ENCODE data around the gene SLC46A2.

The SLC46A2 gene

GRCh38 chr9:112890106-112891081 is at the start of gene SLC46A2:
TSS of gene SLC46A2 (minus strand) at chr9:112890876. CDS start at chr9:112890681, 195 bp downstream.
- H3K4me2 ChIP-seq (ENCODE audit: low read length), result no peak within 1 kb of the TSS
- H3K27ac ChIP-seq (ENCODE audit: low read depth, low read length, poor library complexity, severe bottlenecking), result no peak within 1 kb of the TSS
- H3K4me3 ChIP-seq (ENCODE audit: low read depth, low read length, poor library complexity, severe bottlenecking), result no peak within 1 kb of the TSS
- H3K27me3 ChIP-seq (ENCODE audit: insufficient read depth, low read length), result no peaks in the 10 kb centered on the region
- H3K9me2 ChIP-seq (ENCODE audit: low read depth, low read length), result no peaks in the 10 kb centered on the region
- H2AFZ ChIP-seq (ENCODE audit: low read length), result no peak within 1 kb of the TSS
- no peaks in the 10 kb centered on the region for H3F3A ChIP-seq (ENCODE audit: insufficient read depth, low read length)
- TF ChIP-seq EZH2 (IDR thresholded peaks at IDR 0.05; ENCODE audit: borderline replicate concordance, low read length), result no peak
- no peak for TF ChIP-seq CTCF (IDR thresholded peaks at IDR 0.05; ENCODE audit: low read length)
- no peaks in the 10 kb centered on the region for H3K4me1 ChIP-seq (ENCODE audit: insufficient read depth, low read length, severe bottlenecking)
- no peaks in the 10 kb centered on the region for H4K20me1 ChIP-seq (ENCODE audit: insufficient read depth, low read length)
- H3K79me2 ChIP-seq (ENCODE audit: insufficient read depth, low read length), result no peaks in the 10 kb centered on the region
- H3K9me3 ChIP-seq (ENCODE audit: low read length), result no peaks in the 10 kb centered on the region
- no peak within 1 kb of the TSS for H3K9ac ChIP-seq (ENCODE audit: low read length)
- no peaks in the 10 kb centered on the region for H3K36me3 ChIP-seq (ENCODE audit: insufficient read depth, low read length)

GRCh38 chr9:112939418-112939817 is 48.7 kb upstream of the SLC46A2 start:
- Histone ChIP-seq H3F3A (ENCODE audit: insufficient read depth, low read length) (no peaks in the 10 kb centered on the region), H3K27me3 (ENCODE audit: insufficient read depth, low read length) (no peaks in the 10 kb centered on the region), H3K4me1 (ENCODE audit: insufficient read depth, low read length, severe bottlenecking) (no peaks in the 10 kb centered on the region), H3K9ac (ENCODE audit: low read length) (no peak overlapping the region), H3K36me3 (ENCODE audit: insufficient read depth, low read length) (no peaks in the 10 kb centered on the region), H2AFZ (ENCODE audit: low read length) (no peak overlapping the region), H3K9me3 (ENCODE audit: low read length) (no peaks in the 10 kb centered on the region), H3K4me3 (ENCODE audit: low read depth, low read length, poor library complexity, severe bottlenecking) (no peak overlapping the region), H3K9me2 (ENCODE audit: low read depth, low read length) (no peaks in the 10 kb centered on the region), H3K27ac (ENCODE audit: low read depth, low read length, poor library complexity, severe bottlenecking) (no peak overlapping the region), H4K20me1 (ENCODE audit: insufficient read depth, low read length) (no peaks in the 10 kb centered on the region), H3K79me2 (ENCODE audit: insufficient read depth, low read length) (no peaks in the 10 kb centered on the region), H3K4me2 (ENCODE audit: low read length) (no peak overlapping the region)
- TF ChIP-seq EZH2 (IDR thresholded peaks at IDR 0.05; ENCODE audit: borderline replicate concordance, low read length) (no peak), CTCF (IDR thresholded peaks at IDR 0.05; ENCODE audit: low read length) (no peak)

- H3F3A ChIP-seq (ENCODE audit: insufficient read depth, low read length), result no peaks in the 10 kb centered on the region
- H3K4me1 ChIP-seq (ENCODE audit: insufficient read depth, low read length, severe bottlenecking), result no peaks in the 10 kb centered on the region
- H2AFZ ChIP-seq (ENCODE audit: low read length), result no peak overlapping the region
- TF ChIP-seq CTCF (IDR thresholded peaks at IDR 0.05; ENCODE audit: low read length) (no peak), EZH2 (IDR thresholded peaks at IDR 0.05; ENCODE audit: borderline replicate concordance, low read length) (no peak)
- H3K27ac ChIP-seq (ENCODE audit: low read depth, low read length, poor library complexity, severe bottlenecking), result no peak overlapping the region
- no peak overlapping the region for H3K4me3 ChIP-seq (ENCODE audit: low read depth, low read length, poor library complexity, severe bottlenecking)
- no peaks in the 10 kb centered on the region for H3K9me3 ChIP-seq (ENCODE audit: low read length)
- no peaks in the 10 kb centered on the region for H3K79me2 ChIP-seq (ENCODE audit: insufficient read depth, low read length)
- no peak overlapping the region for H3K9ac ChIP-seq (ENCODE audit: low read length)
- no peaks in the 10 kb centered on the region for H3K36me3 ChIP-seq (ENCODE audit: insufficient read depth, low read length)
- H3K4me2 ChIP-seq (ENCODE audit: low read length), result no peak overlapping the region
- no peaks in the 10 kb centered on the region; the same call in 1 of the 2 replicates for H3K27me3 ChIP-seq (ENCODE audit: insufficient read depth, low read length)
- H3K9me2 ChIP-seq (ENCODE audit: low read depth, low read length), result no peaks in the 10 kb centered on the region
- H4K20me1 ChIP-seq (ENCODE audit: insufficient read depth, low read length), result no peaks in the 10 kb centered on the region
Observed at GRCh38 chr9:112933696-112934095, 43.0 kb upstream of the SLC46A2 start.

Data from OCI-LY1 (cell line).